GM23338 (cell line): ENCODE results near the gene OR51T1. TPM values are rescaled to one million over a fixed set of nuclear protein-coding genes. Genes with fewer than 3 reads are reported as not detected.

ENCODE experiments used
- ATAC-seq: fragments of 200-7000 bp; cut with Tn5 transposase; 3 replicates; pipeline ENCODE4 v1.9.1; 2020
- DNase-seq: peaks from one replicate; pipeline ENCODE4 v3.0.0-alpha.2; 2015; ENCODE audit warnings: low spot score
- H2AFZ ChIP-seq: fragments of 200-600 bp; sonication (generic); 2 replicates; pipeline ENCODE4 v1.8.0; 2016; ENCODE audit warnings: antibody characterized with exemption, mild to moderate bottlenecking, moderate library complexity
- H3F3A ChIP-seq: fragments of 200-600 bp; sonication (generic); replicated peaks from 2 replicates; pipeline ENCODE4 v1.8.0; 2017; ENCODE audit warnings: antibody characterized with exemption, mixed run types, low read depth
- H3K27ac ChIP-seq: fragments of 200-600 bp; sonication (generic); 2 replicates; pipeline ENCODE4 v1.6.1; 2016; ENCODE audit warnings: low read depth
- H3K27me3 ChIP-seq: fragments of 200-600 bp; sonication (generic); 2 replicates; pipeline ENCODE4 v1.8.0; 2016; ENCODE audit warnings: mild to moderate bottlenecking, mixed run types, moderate library complexity; ENCODE audit not compliant: insufficient read depth
- H3K36me3 ChIP-seq: fragments of 200-600 bp; sonication (generic); 2 replicates; pipeline ENCODE4 v1.8.0; 2016; ENCODE audit warnings: mild to moderate bottlenecking; ENCODE audit not compliant: insufficient read depth
- H3K4me1 ChIP-seq: fragments of 200-600 bp; sonication (generic); 2 replicates; pipeline ENCODE4 v1.8.0; 2016; ENCODE audit warnings: mild to moderate bottlenecking, moderate library complexity; ENCODE audit not compliant: insufficient read depth
- H3K4me2 ChIP-seq: fragments of 200-600 bp; sonication (generic); 2 replicates; pipeline ENCODE4 v1.7.1; 2017; ENCODE audit warnings: mixed run types
- H3K4me3 ChIP-seq: fragments of 200-600 bp; sonication (generic); 2 replicates; pipeline ENCODE4 v1.6.1; 2016; ENCODE audit warnings: mixed run types
- H3K79me2 ChIP-seq: fragments of 200-600 bp; sonication (generic); replicated peaks from 2 replicates; pipeline ENCODE4 v1.8.0; 2017; ENCODE audit warnings: mild to moderate bottlenecking; ENCODE audit not compliant: insufficient read depth
- H3K9me2 ChIP-seq: fragments of 200-600 bp; sonication (generic); 2 replicates; pipeline ENCODE4 v1.8.0; 2017; ENCODE audit not compliant: insufficient read depth
- H4K20me1 ChIP-seq: fragments of 200-600 bp; sonication (generic); replicated peaks from 2 replicates; pipeline ENCODE4 v1.8.0; 2017; ENCODE audit warnings: mild to moderate bottlenecking; ENCODE audit not compliant: insufficient read depth
- H3K27ac Mint-ChIP-seq: 2 replicates; pipeline ENCODE4 v1.8.0; 2020; ENCODE audit warnings: inconsistent platforms, mild to moderate bottlenecking, moderate library complexity, mixed read lengths
- H3K27me3 Mint-ChIP-seq: 3 replicates; pipeline ENCODE4 v1.8.0; 2022; ENCODE audit warnings: low read depth, mild to moderate bottlenecking, moderate library complexity, mixed read lengths, inconsistent platforms; ENCODE audit not compliant: insufficient read depth, poor library complexity
- H3K36me3 Mint-ChIP-seq: 3 replicates; pipeline ENCODE4 v1.8.0; 2021; ENCODE audit warnings: low read depth, mild to moderate bottlenecking, inconsistent platforms, moderate library complexity, mixed read lengths
- H3K4me1 Mint-ChIP-seq: 3 replicates; pipeline ENCODE4 v1.8.0; 2020; ENCODE audit warnings: mild to moderate bottlenecking, inconsistent platforms, mixed read lengths
- H3K4me3 Mint-ChIP-seq: 3 replicates; pipeline ENCODE4 v1.8.0; 2021; ENCODE audit warnings: moderate library complexity, mild to moderate bottlenecking, inconsistent platforms, mixed read lengths
- H3K9me3 Mint-ChIP-seq: 3 replicates; pipeline ENCODE4 v1.8.0; 2020; ENCODE audit warnings: moderate library complexity, mild to moderate bottlenecking, inconsistent platforms, mixed read lengths
- CREB1 ChIP-seq: fragments of 250-450 bp; sonication (Bioruptor Pico); IDR thresholded peaks from 2 replicates; pipeline ENCODE4 v1.5.0; 2020; ENCODE audit warnings: low read depth, mild to moderate bottlenecking, moderate library complexity
- EZH2 ChIP-seq: fragments of 200-600 bp; sonication (generic); IDR thresholded peaks from one replicate; pipeline ENCODE4 v1.8.0; 2017; ENCODE audit warnings: antibody characterized with exemption, mild to moderate bottlenecking, low read depth; ENCODE audit not compliant: unreplicated experiment
- EZH2phosphoT487 ChIP-seq: fragments of 200-600 bp; sonication (generic); IDR thresholded peaks from one replicate; pipeline ENCODE4 v1.8.1; 2018; ENCODE audit warnings: antibody characterized with exemption; ENCODE audit not compliant: unreplicated experiment
- JUNB ChIP-seq: IDR thresholded peaks from one replicate; pipeline ENCODE4 v1.6.1; 2016; ENCODE audit warnings: antibody characterized with exemption; ENCODE audit not compliant: unreplicated experiment
- NANOG ChIP-seq: IDR thresholded peaks from 2 replicates; pipeline ENCODE4 v1.6.1; 2016; ENCODE audit warnings: antibody characterized with exemption, borderline replicate concordance
- POLR2AphosphoS5 ChIP-seq: IDR thresholded peaks from 2 replicates; pipeline ENCODE4 v1.6.1; 2016; ENCODE audit warnings: antibody characterized with exemption, low read depth
- STAT1 ChIP-seq: IDR thresholded peaks from one replicate; pipeline ENCODE4 v1.6.1; 2016; ENCODE audit warnings: antibody characterized with exemption; ENCODE audit not compliant: unreplicated experiment
- ZNF114 ChIP-seq: fragments of 250-450 bp; sonication (Bioruptor Pico); IDR thresholded peaks from 2 replicates; pipeline ENCODE4 v1.5.0; 2020; ENCODE audit warnings: mild to moderate bottlenecking, moderate library complexity
- polyA plus RNA-seq: library from polyadenylated mRNA; unstranded; fragments of >200 nt; fragmentation: Nextera tagmentation; extraction: Ambion mirVana; gene quantifications from 2 replicates; pipeline ENCODE4 v1.2.1, GENCODE V29; 2016
- total RNA-seq: library from RNA; depleted of rRNA; stranded (reverse); fragments of >200 nt; shearing (Covaris generic); gene quantifications from 2 replicates; pipeline ENCODE4 v1.2.3, GENCODE V29; 2014
- TF ChIP-seq, protein P1 (sequence below): IDR thresholded peaks from one replicate; pipeline ENCODE4 v1.6.1; 2018; ENCODE audit warnings: antibody characterized with exemption; ENCODE audit not compliant: unreplicated experiment
- TF ChIP-seq, protein P2 (sequence below): fragments of 250-450 bp; sonication (Bioruptor Pico); IDR thresholded peaks from 2 replicates; pipeline ENCODE4 v1.5.0; 2020; ENCODE audit warnings: mild to moderate bottlenecking, moderate library complexity
- TF ChIP-seq, protein P3 (sequence below): IDR thresholded peaks from 2 replicates; pipeline ENCODE4 v1.6.1; 2016; ENCODE audit warnings: antibody characterized with exemption

The OR51T1 gene
- total and polyA plus RNA-seq, 2 experiments from 2014 or later = not detected

DNA sequence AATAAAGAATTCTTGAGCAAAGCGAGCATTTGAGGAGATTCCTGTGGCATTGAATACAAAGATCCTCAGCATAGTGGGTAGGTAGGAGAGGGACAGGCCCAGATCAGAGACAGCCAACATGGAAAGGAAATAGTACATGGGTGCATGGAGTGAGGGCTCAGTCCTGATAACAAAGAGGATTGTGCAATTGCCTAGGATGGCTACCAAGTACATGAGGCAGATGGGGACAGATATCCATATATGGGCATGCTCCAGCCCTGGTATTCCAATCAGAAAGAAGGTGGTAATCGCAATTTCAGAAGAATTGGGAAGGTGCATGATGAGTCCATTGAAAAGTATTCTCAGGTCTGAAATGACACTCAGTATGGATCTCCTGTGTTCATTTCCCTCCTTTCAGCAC, 8.6 kb downstream of the OR51T1 start (continued):
- TF ChIP-seq, protein P1, sequence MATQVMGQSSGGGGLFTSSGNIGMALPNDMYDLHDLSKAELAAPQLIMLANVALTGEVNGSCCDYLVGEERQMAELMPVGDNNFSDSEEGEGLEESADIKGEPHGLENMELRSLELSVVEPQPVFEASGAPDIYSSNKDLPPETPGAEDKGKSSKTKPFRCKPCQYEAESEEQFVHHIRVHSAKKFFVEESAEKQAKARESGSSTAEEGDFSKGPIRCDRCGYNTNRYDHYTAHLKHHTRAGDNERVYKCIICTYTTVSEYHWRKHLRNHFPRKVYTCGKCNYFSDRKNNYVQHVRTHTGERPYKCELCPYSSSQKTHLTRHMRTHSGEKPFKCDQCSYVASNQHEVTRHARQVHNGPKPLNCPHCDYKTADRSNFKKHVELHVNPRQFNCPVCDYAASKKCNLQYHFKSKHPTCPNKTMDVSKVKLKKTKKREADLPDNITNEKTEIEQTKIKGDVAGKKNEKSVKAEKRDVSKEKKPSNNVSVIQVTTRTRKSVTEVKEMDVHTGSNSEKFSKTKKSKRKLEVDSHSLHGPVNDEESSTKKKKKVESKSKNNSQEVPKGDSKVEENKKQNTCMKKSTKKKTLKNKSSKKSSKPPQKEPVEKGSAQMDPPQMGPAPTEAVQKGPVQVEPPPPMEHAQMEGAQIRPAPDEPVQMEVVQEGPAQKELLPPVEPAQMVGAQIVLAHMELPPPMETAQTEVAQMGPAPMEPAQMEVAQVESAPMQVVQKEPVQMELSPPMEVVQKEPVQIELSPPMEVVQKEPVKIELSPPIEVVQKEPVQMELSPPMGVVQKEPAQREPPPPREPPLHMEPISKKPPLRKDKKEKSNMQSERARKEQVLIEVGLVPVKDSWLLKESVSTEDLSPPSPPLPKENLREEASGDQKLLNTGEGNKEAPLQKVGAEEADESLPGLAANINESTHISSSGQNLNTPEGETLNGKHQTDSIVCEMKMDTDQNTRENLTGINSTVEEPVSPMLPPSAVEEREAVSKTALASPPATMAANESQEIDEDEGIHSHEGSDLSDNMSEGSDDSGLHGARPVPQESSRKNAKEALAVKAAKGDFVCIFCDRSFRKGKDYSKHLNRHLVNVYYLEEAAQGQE = no peak
- TF ChIP-seq STAT1 (no peak), EZH2phosphoT487 (no peak), EZH2 (no peak), ZNF114 (CRISPR knock-in tag) (no peak), CREB1 (CRISPR knock-in tag) (no peak), NANOG (no peak), POLR2AphosphoS5 (no peak), JUNB (no peak)

DNA sequence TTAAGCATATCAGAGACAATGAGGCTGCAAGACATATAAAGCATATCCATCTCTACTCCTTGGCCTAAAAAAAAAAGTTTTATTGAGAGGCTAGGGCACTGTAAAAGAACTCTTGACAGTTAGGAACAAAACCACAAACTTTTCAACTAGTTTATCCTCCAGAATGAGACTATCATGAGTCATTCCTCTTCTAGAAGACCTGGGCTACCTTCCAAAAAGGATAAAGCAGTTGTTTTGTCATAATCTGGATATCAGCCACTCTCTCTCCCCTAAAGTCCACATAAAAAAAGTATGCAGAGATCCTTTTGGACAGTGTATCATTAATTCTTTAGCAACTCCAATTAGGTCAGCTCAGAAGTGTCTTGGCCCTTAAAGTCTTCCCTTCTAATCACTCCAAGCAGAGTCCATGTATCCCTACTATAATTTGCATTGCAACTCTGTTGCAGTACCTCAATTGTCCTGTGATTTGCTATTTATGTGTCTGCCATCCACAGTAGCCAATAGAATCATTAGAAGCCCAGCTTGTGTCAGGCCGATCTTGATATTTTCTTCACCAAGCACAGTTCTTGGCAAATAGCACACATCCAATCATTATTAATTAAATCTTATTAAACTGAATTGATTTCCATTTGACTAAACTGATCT, 10.4 kb downstream of the OR51T1 start:
- H3K36me3 Mint-ChIP-seq = no peaks in the 10 kb centered on the region
- DNase-seq = peak; percentile 16
- no peak for TF ChIP-seq EZH2
- no peak for TF ChIP-seq NANOG
- no peak for TF ChIP-seq EZH2phosphoT487
- TF ChIP-seq ZNF114 (CRISPR knock-in tag) = no peak
- TF ChIP-seq, protein P2, sequence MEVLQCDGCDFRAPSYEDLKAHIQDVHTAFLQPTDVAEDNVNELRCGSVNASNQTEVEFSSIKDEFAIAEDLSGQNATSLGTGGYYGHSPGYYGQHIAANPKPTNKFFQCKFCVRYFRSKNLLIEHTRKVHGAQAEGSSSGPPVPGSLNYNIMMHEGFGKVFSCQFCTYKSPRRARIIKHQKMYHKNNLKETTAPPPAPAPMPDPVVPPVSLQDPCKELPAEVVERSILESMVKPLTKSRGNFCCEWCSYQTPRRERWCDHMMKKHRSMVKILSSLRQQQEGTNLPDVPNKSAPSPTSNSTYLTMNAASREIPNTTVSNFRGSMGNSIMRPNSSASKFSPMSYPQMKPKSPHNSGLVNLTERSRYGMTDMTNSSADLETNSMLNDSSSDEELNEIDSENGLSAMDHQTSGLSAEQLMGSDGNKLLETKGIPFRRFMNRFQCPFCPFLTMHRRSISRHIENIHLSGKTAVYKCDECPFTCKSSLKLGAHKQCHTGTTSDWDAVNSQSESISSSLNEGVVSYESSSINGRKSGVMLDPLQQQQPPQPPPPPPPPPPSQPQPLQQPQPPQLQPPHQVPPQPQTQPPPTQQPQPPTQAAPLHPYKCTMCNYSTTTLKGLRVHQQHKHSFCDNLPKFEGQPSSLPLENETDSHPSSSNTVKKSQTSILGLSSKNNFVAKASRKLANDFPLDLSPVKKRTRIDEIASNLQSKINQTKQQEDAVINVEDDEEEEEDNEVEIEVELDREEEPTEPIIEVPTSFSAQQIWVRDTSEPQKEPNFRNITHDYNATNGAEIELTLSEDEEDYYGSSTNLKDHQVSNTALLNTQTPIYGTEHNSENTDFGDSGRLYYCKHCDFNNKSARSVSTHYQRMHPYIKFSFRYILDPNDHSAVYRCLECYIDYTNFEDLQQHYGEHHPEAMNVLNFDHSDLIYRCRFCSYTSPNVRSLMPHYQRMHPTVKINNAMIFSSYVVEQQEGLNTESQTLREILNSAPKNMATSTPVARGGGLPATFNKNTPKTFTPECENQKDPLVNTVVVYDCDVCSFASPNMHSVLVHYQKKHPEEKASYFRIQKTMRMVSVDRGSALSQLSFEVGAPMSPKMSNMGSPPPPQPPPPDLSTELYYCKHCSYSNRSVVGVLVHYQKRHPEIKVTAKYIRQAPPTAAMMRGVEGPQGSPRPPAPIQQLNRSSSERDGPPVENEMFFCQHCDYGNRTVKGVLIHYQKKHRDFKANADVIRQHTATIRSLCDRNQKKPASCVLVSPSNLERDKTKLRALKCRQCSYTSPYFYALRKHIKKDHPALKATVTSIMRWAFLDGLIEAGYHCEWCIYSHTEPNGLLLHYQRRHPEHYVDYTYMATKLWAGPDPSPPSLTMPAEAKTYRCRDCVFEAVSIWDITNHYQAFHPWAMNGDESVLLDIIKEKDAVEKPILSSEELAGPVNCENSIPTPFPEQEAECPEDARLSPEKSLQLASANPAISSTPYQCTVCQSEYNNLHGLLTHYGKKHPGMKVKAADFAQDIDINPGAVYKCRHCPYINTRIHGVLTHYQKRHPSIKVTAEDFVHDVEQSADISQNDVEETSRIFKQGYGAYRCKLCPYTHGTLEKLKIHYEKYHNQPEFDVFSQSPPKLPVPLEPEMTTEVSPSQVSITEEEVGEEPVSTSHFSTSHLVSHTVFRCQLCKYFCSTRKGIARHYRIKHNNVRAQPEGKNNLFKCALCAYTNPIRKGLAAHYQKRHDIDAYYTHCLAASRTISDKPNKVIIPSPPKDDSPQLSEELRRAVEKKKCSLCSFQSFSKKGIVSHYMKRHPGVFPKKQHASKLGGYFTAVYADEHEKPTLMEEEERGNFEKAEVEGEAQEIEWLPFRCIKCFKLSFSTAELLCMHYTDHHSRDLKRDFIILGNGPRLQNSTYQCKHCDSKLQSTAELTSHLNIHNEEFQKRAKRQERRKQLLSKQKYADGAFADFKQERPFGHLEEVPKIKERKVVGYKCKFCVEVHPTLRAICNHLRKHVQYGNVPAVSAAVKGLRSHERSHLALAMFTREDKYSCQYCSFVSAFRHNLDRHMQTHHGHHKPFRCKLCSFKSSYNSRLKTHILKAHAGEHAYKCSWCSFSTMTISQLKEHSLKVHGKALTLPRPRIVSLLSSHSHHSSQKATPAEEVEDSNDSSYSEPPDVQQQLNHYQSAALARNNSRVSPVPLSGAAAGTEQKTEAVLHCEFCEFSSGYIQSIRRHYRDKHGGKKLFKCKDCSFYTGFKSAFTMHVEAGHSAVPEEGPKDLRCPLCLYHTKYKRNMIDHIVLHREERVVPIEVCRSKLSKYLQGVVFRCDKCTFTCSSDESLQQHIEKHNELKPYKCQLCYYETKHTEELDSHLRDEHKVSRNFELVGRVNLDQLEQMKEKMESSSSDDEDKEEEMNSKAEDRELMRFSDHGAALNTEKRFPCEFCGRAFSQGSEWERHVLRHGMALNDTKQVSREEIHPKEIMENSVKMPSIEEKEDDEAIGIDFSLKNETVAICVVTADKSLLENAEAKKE (CRISPR knock-in tag) = no peak
- TF ChIP-seq, protein P3, sequence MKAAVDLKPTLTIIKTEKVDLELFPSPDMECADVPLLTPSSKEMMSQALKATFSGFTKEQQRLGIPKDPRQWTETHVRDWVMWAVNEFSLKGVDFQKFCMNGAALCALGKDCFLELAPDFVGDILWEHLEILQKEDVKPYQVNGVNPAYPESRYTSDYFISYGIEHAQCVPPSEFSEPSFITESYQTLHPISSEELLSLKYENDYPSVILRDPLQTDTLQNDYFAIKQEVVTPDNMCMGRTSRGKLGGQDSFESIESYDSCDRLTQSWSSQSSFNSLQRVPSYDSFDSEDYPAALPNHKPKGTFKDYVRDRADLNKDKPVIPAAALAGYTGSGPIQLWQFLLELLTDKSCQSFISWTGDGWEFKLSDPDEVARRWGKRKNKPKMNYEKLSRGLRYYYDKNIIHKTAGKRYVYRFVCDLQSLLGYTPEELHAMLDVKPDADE = no peak
- TF ChIP-seq CREB1 (CRISPR knock-in tag) = no peak
- no peak for TF ChIP-seq POLR2AphosphoS5

More for the DNA sequence above, 10.4 kb downstream of the OR51T1 start:
- Histone ChIP-seq H3K4me1 (no peaks in the 10 kb centered on the region), H3K4me3 (no peak overlapping the region), H3K9me2 (peaks cover 7% of the 10 kb centered on the region), H3F3A (no peaks in the 10 kb centered on the region), H2AFZ (no peak overlapping the region), H3K27me3 (no peaks in the 10 kb centered on the region), H3K27ac (no peak overlapping the region), H3K4me2 (no peak overlapping the region), H4K20me1 (no peaks in the 10 kb centered on the region), H3K79me2 (no peaks in the 10 kb centered on the region), H3K36me3 (no peaks in the 10 kb centered on the region)
- Mint-ChIP-seq H3K4me1 (no peaks in the 10 kb centered on the region), H3K4me3 (no peak overlapping the region), H3K27me3 (no peaks in the 10 kb centered on the region), H3K9me3 (no peaks in the 10 kb centered on the region), H3K27ac (no peak overlapping the region)
- ATAC-seq = peak; percentile 52
